B cell (primary cell): ENCODE measurements around the gene PTPRN2.

ENCODE experiments used
- CTCF ChIP-seq: fragments of 200-600 bp; IDR thresholded peaks from one replicate; pipeline ENCODE4 v1.8.0; 2022; ENCODE audit warnings: antibody characterized with exemption, mild to moderate bottlenecking
- EZH2 ChIP-seq: IDR thresholded peaks from 2 replicates; pipeline ENCODE4 v1.6.1; 2012; ENCODE audit warnings: borderline replicate concordance, low read depth, mild to moderate bottlenecking, moderate library complexity, low read length; ENCODE audit not compliant: insufficient read depth, poor library complexity, severe bottlenecking

GRCh38 chr7:158067931-158068482, 519.6 kb downstream of the PTPRN2 start:
- TF ChIP-seq CTCF = no peak
- TF ChIP-seq EZH2 = no peak
